Neural cell (in vitro differentiated cells): ENCODE measurements around the gene TGFBR3L.
"Not testable (repeated sequence)": the region's sequence is repeated elsewhere in the genome, so short reads cannot be mapped to it uniquely, and the experiment has no call there.

Experiments
- EP300 ChIP-seq: fragments of 450-650 bp; conservative IDR thresholded peaks from 2 replicates; pipeline ENCODE4 v1.6.1; 2014; ENCODE audit warnings: antibody characterized with exemption, mild to moderate bottlenecking, moderate library complexity; ENCODE audit not compliant: poor library complexity, severe bottlenecking
- EZH2 ChIP-seq: fragments of 200-600, 300-800 bp; shearing (Covaris generic), sonication (generic); IDR thresholded peaks from 2 replicates; pipeline ENCODE4 v1.6.1; 2014; ENCODE audit warnings: antibody characterized with exemption, low read length, borderline replicate concordance, mild to moderate bottlenecking; ENCODE audit not compliant: insufficient read depth, poor library complexity, severe bottlenecking
- MXI1 ChIP-seq: fragments of 450-650 bp; conservative IDR thresholded peaks from 2 replicates; pipeline ENCODE4 v1.6.1; 2014; ENCODE audit warnings: antibody characterized with exemption, mild to moderate bottlenecking; ENCODE audit not compliant: poor library complexity, severe bottlenecking
- POLR2AphosphoS5 ChIP-seq: IDR thresholded peaks from 2 replicates; pipeline ENCODE4 v1.6.1; 2012
- RAD21 ChIP-seq: fragments of 450-650 bp; conservative IDR thresholded peaks from 2 replicates; pipeline ENCODE4 v1.6.1; 2014; ENCODE audit warnings: antibody characterized with exemption, mild to moderate bottlenecking, moderate library complexity
- SMC3 ChIP-seq: fragments of 450-650 bp; conservative IDR thresholded peaks from 2 replicates; pipeline ENCODE4 v1.6.1; 2014; ENCODE audit warnings: antibody characterized with exemption, mild to moderate bottlenecking, moderate library complexity; ENCODE audit not compliant: poor library complexity
- TAF1 ChIP-seq: IDR thresholded peaks from 2 replicates; pipeline ENCODE4 v1.6.1; 2012; ENCODE audit warnings: low read depth
- TF ChIP-seq, protein P1 (sequence below): fragments of 450-650 bp; IDR thresholded peaks from 2 replicates; pipeline ENCODE4 v1.5.1; 2014; ENCODE audit warnings: antibody characterized with exemption, mild to moderate bottlenecking, moderate library complexity; ENCODE audit not compliant: poor library complexity, severe bottlenecking

DNA sequence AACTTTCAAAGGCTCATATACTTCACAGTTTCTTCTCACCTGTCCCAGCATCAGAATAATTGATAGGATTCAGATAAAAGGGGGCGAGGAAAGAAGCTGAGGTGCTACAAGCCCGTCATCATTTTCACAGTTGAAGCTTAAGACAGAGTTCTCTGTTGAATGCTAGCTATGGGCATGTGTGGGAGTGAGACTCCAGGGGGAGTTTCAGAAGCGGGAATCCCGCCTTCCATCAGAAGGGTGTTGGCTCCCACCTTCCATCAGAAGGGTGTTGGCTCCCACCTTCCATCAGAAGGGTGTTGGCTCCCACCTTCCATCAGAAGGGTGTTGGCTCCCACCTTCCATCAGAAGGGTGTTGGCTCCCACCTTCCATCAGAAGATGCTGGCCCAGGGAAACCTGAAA, 46.5 kb downstream of the TGFBR3L start:
- TF ChIP-seq POLR2AphosphoS5, TAF1, SMC3, MXI1, EP300, EZH2, RAD21: not testable (repeated sequence)
- TF ChIP-seq, protein P1, sequence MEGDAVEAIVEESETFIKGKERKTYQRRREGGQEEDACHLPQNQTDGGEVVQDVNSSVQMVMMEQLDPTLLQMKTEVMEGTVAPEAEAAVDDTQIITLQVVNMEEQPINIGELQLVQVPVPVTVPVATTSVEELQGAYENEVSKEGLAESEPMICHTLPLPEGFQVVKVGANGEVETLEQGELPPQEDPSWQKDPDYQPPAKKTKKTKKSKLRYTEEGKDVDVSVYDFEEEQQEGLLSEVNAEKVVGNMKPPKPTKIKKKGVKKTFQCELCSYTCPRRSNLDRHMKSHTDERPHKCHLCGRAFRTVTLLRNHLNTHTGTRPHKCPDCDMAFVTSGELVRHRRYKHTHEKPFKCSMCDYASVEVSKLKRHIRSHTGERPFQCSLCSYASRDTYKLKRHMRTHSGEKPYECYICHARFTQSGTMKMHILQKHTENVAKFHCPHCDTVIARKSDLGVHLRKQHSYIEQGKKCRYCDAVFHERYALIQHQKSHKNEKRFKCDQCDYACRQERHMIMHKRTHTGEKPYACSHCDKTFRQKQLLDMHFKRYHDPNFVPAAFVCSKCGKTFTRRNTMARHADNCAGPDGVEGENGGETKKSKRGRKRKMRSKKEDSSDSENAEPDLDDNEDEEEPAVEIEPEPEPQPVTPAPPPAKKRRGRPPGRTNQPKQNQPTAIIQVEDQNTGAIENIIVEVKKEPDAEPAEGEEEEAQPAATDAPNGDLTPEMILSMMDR: not testable (repeated sequence)
